ENCODE measurements around the gene DNAJB9. TPM values are rescaled to one million over a fixed set of nuclear protein-coding genes. Genes with fewer than 3 reads are reported as not detected.

The DNAJB9 gene
- total RNA-seq, result 30.0 TPM

DNA sequence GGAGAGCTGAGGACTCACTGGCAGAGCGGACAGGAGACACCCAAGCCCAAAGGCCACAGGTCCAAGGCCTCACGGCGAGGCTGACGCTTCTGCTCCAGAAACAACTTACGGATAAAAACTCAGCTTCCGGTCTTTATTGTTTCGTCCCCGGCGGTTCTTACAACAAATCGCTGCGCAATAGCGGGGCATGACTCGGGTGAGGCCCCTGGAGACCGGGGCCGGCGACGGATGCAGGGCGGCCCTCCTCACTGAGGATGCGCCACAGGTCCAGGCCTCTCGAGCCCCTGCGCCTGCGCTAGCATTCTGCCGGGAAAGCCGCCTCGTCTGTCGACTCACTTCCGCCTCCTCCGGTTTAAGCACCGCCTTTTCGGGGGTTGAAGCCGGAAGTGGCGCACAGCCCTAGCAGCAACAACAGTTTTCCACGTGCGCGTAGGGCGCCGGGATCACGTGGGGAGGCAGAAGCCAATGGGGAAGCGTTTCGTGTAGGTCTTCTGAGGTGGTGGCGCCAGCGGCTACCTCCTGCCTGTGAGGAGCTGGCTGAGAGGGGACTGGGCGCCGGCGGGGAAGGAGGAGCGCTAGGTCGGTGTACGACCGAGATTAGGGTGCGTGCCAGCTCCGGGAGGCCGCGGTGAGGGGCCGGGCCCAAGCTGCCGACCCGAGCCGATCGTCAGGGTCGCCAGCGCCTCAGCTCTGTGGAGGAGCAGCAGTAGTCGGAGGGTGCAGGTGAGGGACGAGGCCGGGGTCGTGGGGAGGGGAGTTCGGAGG lies at the start of gene DNAJB9, which contains the start of gene THAP5:
Gene DNAJB9 (plus strand): TSS at position 494 of the 765 bp plus-strand sequence. CDS start 1,853 bp downstream, outside the sequence.
Gene THAP5 (minus strand): TSS at position 326 of the 765 bp plus-strand sequence. CDS start 137 bp downstream, at position 189.

DNA sequence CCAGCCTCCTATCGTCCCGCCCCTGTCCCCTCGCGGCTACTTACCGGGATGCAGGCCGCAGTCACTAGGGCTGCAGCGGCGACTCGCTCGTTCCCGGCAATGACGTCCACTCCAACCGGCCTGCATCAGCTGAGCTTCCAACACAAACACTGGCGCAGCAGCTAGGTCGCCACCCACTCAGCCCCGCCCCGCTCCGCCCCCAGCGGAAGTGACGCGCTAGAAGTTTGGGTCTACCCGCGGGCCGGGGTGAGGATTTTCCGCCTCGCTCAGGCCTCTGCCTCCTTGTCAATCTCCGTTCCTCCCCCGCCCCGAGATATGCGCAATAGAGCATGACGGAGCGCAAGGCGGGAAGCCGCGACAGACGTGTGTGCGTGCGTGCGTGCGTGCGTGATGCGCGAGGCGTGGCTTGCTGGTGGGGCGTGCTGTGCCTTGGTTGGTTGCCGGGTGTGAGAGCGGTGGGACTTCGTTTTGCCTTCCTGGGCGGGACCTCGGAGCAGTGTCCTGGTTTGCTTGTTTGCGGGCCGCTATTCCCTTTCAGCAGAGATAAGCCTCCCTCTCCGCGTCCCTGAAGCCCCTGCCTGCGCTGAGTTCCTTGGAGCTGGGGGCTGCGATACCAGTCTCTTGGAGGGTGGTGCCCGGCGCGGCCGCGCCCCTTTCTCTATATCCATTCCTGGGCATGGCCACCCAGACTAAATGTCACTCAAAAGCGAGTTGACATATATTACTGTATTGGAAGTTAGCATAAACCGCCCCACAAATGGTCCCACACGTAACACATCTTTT lies 43.5 kb upstream of the DNAJB9 start, which contains the start of gene PNPLA8:
Gene PNPLA8 (minus strand): TSS at position 151 of the 783 bp plus-strand sequence. CDS start 10,644 bp downstream, outside the sequence.

Other genes starting within 250 kb of the DNAJB9 start
- 170 TPM for gene NRCAM, start 113.4 kb upstream of the DNAJB9 start, total RNA-seq
- gene PNPLA8, start 43.7 kb upstream of the DNAJB9 start, total RNA-seq, result 63.9 TPM
- gene THAP5, start 168 bp upstream of the DNAJB9 start, total RNA-seq, result 44.1 TPM

Measured in parietal lobe (tissue), 1 donor.